GM12801 (cell line): ENCODE results near the gene WDFY3.

Source experiments
- CTCF ChIP-seq: IDR thresholded peaks from one replicate; pipeline ENCODE4 v1.5.1; 2011; ENCODE audit warnings: control low read depth; ENCODE audit not compliant: insufficient read length; ENCODE audit errors: extremely low read depth

The WDFY3 gene

GRCh38 chr4:84804136-84804535 is 162.4 kb downstream of the WDFY3 start:
- no peak for TF ChIP-seq CTCF

- TF ChIP-seq CTCF, result no peak
Measured at GRCh38 chr4:84803720-84804119, 162.8 kb downstream of the WDFY3 start.

- TF ChIP-seq CTCF, result no peak
Measured at GRCh38 chr4:84803116-84803515, 163.4 kb downstream of the WDFY3 start.

- TF ChIP-seq CTCF, result no peak
Measured at GRCh38 chr4:84800256-84800655, 166.2 kb downstream of the WDFY3 start.

- TF ChIP-seq CTCF, result no peak
Measured at GRCh38 chr4:84799318-84799717, 167.2 kb downstream of the WDFY3 start.

GRCh38 chr4:84796394-84796793 is 170.1 kb downstream of the WDFY3 start:
- no peak for TF ChIP-seq CTCF

GRCh38 chr4:84792366-84793301 is 173.9 kb downstream of the WDFY3 start:
- TF ChIP-seq CTCF, result no peak
